ENCODE measurements around the gene FGF11. TPM values are rescaled to one million over a fixed set of nuclear protein-coding genes. Genes with fewer than 3 reads are reported as not detected.

FGF11 gene
- total RNA-seq, 6 donors from 2014 or later = 0.15 to 2.0 (median 0.57) TPM; not detected in 1

DNA sequence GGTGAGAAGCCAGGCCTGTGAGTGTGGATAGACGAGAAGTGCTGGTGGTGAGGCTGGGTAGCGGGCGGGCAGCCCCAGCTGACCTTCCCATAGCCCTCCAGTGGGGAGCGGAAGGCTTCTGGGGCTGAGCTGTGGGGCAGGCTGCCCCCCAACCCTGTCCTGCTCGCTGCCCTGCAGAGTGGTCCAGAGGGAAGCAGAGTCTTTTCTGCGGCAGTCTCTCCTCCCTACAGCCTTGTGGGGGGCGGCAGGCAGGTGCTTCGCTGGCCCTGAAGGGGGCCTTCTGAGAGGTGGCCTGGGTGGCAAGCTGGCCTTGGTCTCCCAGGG is 27.9 kb upstream of the FGF11 start:
- DNase-seq = no peak

DNA sequence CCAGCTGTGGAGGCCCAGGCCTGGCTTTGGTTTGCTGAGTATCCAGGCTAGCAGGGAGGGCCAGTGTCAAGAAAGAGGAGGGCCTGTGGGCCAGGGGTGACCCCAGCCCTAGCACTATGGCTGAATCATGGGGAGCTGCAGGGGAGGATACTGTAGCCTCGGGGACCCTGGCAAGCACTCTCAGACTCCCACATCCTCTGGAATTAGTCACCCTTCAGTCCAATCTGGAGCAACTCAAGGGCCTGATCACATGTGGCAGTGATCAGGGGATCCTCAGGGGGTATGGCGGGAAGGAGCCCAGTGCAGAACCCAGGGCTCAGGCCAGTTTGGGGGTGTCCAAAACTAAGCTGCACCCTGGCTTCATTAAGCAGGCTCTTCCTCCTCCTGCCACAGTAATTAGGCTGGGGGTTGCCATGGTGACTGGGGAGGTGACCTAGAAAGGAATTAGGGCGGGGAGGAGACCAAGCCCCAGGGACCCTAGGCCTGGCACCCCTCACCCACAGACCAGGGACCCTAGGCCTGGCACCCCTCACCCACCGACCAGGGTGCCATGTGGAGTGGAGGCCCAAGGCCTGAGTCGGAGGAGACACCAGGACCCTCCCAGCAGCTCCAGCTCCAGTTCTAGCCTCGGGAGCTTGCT is 25.8 kb upstream of the FGF11 start:
- DNase-seq (no peak), ATAC-seq (ENCODE audit: low FRiP score in 2 of 2) (no peak)
- H3K4me1 ChIP-seq = no peaks in the 10 kb centered on the region
- H3K36me3 ChIP-seq = peaks cover 0 to 14% (median 6%) of the 10 kb centered on the region in 4 donors
- 87 to 90% methylated on average over 6 of the region's 6 CpGs for WGBS, 2 donors
- no peak overlapping the region for H3K27ac ChIP-seq
- H3K9me3 ChIP-seq = no peaks in the 10 kb centered on the region
- H3K27me3 ChIP-seq = no peaks in the 10 kb centered on the region
- TF ChIP-seq POLR2AphosphoS5 (IDR thresholded peaks at IDR 0.05) = no peak
- TF ChIP-seq POLR2A (IDR thresholded peaks at IDR 0.05) = no peak
- no peak for TF ChIP-seq EP300 (IDR thresholded peaks at IDR 0.05)
- TF ChIP-seq CTCF (IDR thresholded peaks at IDR 0.05) = no peak
- no peak overlapping the region for H3K4me3 ChIP-seq

More for the DNA sequence above, 27.9 kb upstream of the FGF11 start:
- 95 to 98% methylated on average over 6 to 8 of the region's 8 CpGs for WGBS, 2 donors
- Histone ChIP-seq H3K36me3 (peaks cover 0 to 8% (median 3%) of the 10 kb centered on the region in 4 donors), H3K27ac (no peak overlapping the region), H3K27me3 (no peaks in the 10 kb centered on the region), H3K4me3 (no peak overlapping the region), H3K4me1 (no peaks in the 10 kb centered on the region), H3K9me3 (no peaks in the 10 kb centered on the region)
- no peak for ATAC-seq (ENCODE audit: low FRiP score in 2 of 2)
- no peak for TF ChIP-seq POLR2A (IDR thresholded peaks at IDR 0.05)
- no peak for TF ChIP-seq CTCF (IDR thresholded peaks at IDR 0.05)

DNA sequence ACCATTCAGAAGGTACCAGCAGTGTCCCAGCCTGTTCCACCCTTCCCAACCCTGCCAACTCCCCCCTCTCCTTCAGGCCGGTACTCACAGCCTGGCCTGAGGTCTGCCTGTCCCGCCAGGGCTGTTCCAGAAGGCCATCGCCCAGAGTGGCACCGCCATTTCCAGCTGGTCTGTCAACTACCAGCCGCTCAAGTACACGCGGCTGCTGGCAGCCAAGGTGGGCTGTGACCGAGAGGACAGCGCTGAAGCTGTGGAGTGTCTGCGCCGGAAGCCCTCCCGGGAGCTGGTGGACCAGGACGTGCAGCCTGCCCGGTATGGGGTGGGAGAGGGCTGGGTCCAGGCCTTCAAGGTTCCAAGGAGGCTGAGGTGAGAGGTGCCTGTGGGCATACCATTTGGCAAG is 24.5 kb upstream of the FGF11 start:
- TF ChIP-seq POLR2A (IDR thresholded peaks at IDR 0.05) = no peak
- ATAC-seq (ENCODE audit: low FRiP score in 2 of 2) = no peak

GRCh38 chr17:7415784-7416183 is 23.5 kb upstream of the FGF11 start:
- ATAC-seq (ENCODE audit: low FRiP score in 2 of 2) (no peak), DNase-seq (peak in 1 of 2 donors; percentile 81)
- Histone ChIP-seq H3K27me3 (no peaks in the 10 kb centered on the region), H3K36me3 (peaks cover 0 to 11% (median 3%) of the 10 kb centered on the region in 4 donors), H3K27ac (no peak overlapping the region), H3K9me3 (no peaks in the 10 kb centered on the region), H3K4me1 (no peaks in the 10 kb centered on the region), H3K4me3 (no peak overlapping the region)
- TF ChIP-seq CTCF (IDR thresholded peaks at IDR 0.05) (no peak), POLR2A (IDR thresholded peaks at IDR 0.05) (no peak), POLR2AphosphoS5 (IDR thresholded peaks at IDR 0.05) (no peak), EP300 (IDR thresholded peaks at IDR 0.05) (no peak)
- 88 to 90% methylated on average over 21 to 23 of the region's 23 CpGs for WGBS, 2 donors

More for the DNA sequence above, 24.5 kb upstream of the FGF11 start:
- H3K4me3 ChIP-seq = no peak overlapping the region
- H3K36me3 ChIP-seq = peaks cover 0 to 11% (median 3%) of the 10 kb centered on the region in 4 donors
- WGBS, 2 donors = 86 to 87% methylated on average over 5 to 14 of the region's 14 CpGs
- H3K4me1 ChIP-seq = no peaks in the 10 kb centered on the region
- H3K9me3 ChIP-seq = no peaks in the 10 kb centered on the region
- no peak overlapping the region for H3K27ac ChIP-seq
- DNase-seq = peak in 1 of 2 donors; percentile 69
- H3K27me3 ChIP-seq = no peaks in the 10 kb centered on the region

GRCh38 chr17:7416323-7416722 is 23.0 kb upstream of the FGF11 start:
- TF ChIP-seq CTCF (IDR thresholded peaks at IDR 0.05) = no peak
- TF ChIP-seq POLR2A (IDR thresholded peaks at IDR 0.05) = no peak
- TF ChIP-seq EP300 (IDR thresholded peaks at IDR 0.05) = no peak
- no peak for TF ChIP-seq POLR2AphosphoS5 (IDR thresholded peaks at IDR 0.05)
- DNase-seq (no peak), ATAC-seq (ENCODE audit: low FRiP score in 2 of 2) (no peak)
- Histone ChIP-seq H3K4me1 (no peaks in the 10 kb centered on the region), H3K27ac (no peak overlapping the region), H3K9me3 (no peaks in the 10 kb centered on the region), H3K4me3 (no peak overlapping the region), H3K27me3 (no peaks in the 10 kb centered on the region), H3K36me3 (peaks cover 0 to 11% (median 3%) of the 10 kb centered on the region in 4 donors)
- WGBS, 2 donors = 79 to 84% methylated on average over 6 of the region's 6 CpGs

All from upper lobe of left lung (tissue), 6 donors.